IMR-90 (cell line): ENCODE data around the gene TAAR2. TPM values are rescaled to one million over a fixed set of nuclear protein-coding genes. Genes with fewer than 3 reads are reported as not detected.

Source experiments
- ATAC-seq: fragments of 200-7000 bp; cut with Tn5 transposase; 2 replicates; pipeline ENCODE4 v1.9.1; 2020; ENCODE audit warnings: low read depth, mild to moderate bottlenecking, moderate library complexity
- BruUV-seq: library from RNA; stranded (reverse); fragments of 400-500 nt; replicated peaks from 2 replicates; lab custom pipeline; 2021; lab: Mats Ljungman, UMichigan
- CTCF ChIA-PET: fragments of 300-600 bp; formaldehyde crosslinking; extraction: SDS; loops from one replicate; lab custom pipeline; 2021; ENCODE audit warnings: antibody characterized with exemption; lab: Yijun Ruan, JAX
- POLR2A ChIA-PET: fragments of 300-600 bp; sonication (Branson Sonifier 250); formaldehyde crosslinking; loops from one replicate; lab custom pipeline; 2022; ENCODE audit warnings: antibody characterized with exemption; ENCODE audit not compliant: unreplicated experiment; lab: Charles Lee
- DNase-seq: peaks from one replicate; pipeline ENCODE4 v3.0.0; 2013
- H2AFZ ChIP-seq: replicated peaks from 2 replicates; pipeline ENCODE3; 2013; ENCODE audit warnings: low read length, mild to moderate bottlenecking; ENCODE audit not compliant: poor library complexity
- H2AK5ac ChIP-seq: 2 replicates; pipeline ENCODE4 v1.6.1; 2013; ENCODE audit warnings: low read depth, low read length, inconsistent platforms
- H2AK9ac ChIP-seq: replicated peaks from 2 replicates; pipeline ENCODE3; 2013; ENCODE audit warnings: mild to moderate bottlenecking, low read depth, low read length, moderate library complexity; ENCODE audit not compliant: poor library complexity
- H2BK120ac ChIP-seq: 2 replicates; pipeline ENCODE4 v1.6.1; 2013; ENCODE audit warnings: low read depth, low read length, inconsistent platforms
- H2BK15ac ChIP-seq: 3 replicates; pipeline ENCODE4 v1.6.1; 2013; ENCODE audit warnings: low read depth, low read length, inconsistent platforms
- H2BK20ac ChIP-seq: 2 replicates; pipeline ENCODE4 v1.6.1; 2013; ENCODE audit warnings: low read depth, mild to moderate bottlenecking, inconsistent platforms, low read length, moderate library complexity
- H2BK5ac ChIP-seq: 2 replicates; pipeline ENCODE4 v1.6.1; 2013; ENCODE audit warnings: mild to moderate bottlenecking, low read depth, low read length, inconsistent platforms; ENCODE audit not compliant: poor library complexity, severe bottlenecking
- H3K14ac ChIP-seq: replicated peaks from 2 replicates; pipeline ENCODE4 v1.6.1; 2013; ENCODE audit warnings: low read depth, low read length, inconsistent platforms
- H3K18ac ChIP-seq: 2 replicates; pipeline ENCODE4 v1.6.1; 2013; ENCODE audit warnings: low read depth, low read length, control low read depth
- H3K23ac ChIP-seq: 2 replicates; pipeline ENCODE4 v1.6.1; 2013; ENCODE audit warnings: low read depth, low read length, inconsistent platforms
- H3K27ac ChIP-seq: 2 replicates; pipeline ENCODE4 v1.5.1; 2013; ENCODE audit warnings: mild to moderate bottlenecking, control low read depth, low read length; ENCODE audit not compliant: insufficient read depth
- H3K27me3 ChIP-seq: 2 replicates; pipeline ENCODE4 v1.6.1; 2013; ENCODE audit warnings: low read length; ENCODE audit not compliant: control insufficient read depth, insufficient read depth
- H3K36me3 ChIP-seq: 2 replicates; pipeline ENCODE4 v1.6.1; 2013; ENCODE audit warnings: low read length, mixed read lengths; ENCODE audit not compliant: control insufficient read depth, insufficient read depth
- H3K4ac ChIP-seq: 2 replicates; pipeline ENCODE4 v1.6.1; 2013; ENCODE audit warnings: low read depth, low read length, inconsistent platforms
- H3K4me1 ChIP-seq: 2 replicates; pipeline ENCODE4 v1.6.1; 2013; ENCODE audit warnings: low read length, mixed read lengths; ENCODE audit not compliant: control insufficient read depth, insufficient read depth
- H3K4me2 ChIP-seq: 2 replicates; pipeline ENCODE4 v1.6.1; 2013; ENCODE audit warnings: low read depth, mild to moderate bottlenecking, control low read depth, low read length, moderate library complexity
- H3K4me3 ChIP-seq: 2 replicates; pipeline ENCODE4 v1.5.1; 2013; ENCODE audit warnings: low read depth, mild to moderate bottlenecking, control low read depth, low read length, moderate library complexity; ENCODE audit not compliant: insufficient read depth
- H3K56ac ChIP-seq: 2 replicates; pipeline ENCODE4 v1.6.1; 2013; ENCODE audit warnings: low read length, inconsistent platforms; ENCODE audit not compliant: insufficient read depth; ENCODE audit errors: extremely low read depth
- H3K79me1 ChIP-seq, 2 experiments: 2 replicates each; pipeline ENCODE4 v1.6.1; 2013; ENCODE audit warnings: low read length in 2 of 2, inconsistent platforms in 1 of 2, low read depth in 1 of 2
- H3K9ac ChIP-seq: 2 replicates; pipeline ENCODE4 v1.6.1; 2013; ENCODE audit warnings: low read depth, low read length, control low read depth
- H3K9me1 ChIP-seq: 2 replicates; pipeline ENCODE4 v1.6.1; 2013; ENCODE audit warnings: low read length, inconsistent platforms; ENCODE audit not compliant: insufficient read depth
- H3K9me3 ChIP-seq: 2 replicates; pipeline ENCODE4 v1.6.1; 2013; ENCODE audit warnings: low read length; ENCODE audit not compliant: control insufficient read depth, insufficient read depth
- H4K20me1 ChIP-seq: 2 replicates; pipeline ENCODE4 v1.6.1; 2013; ENCODE audit warnings: low read length, inconsistent platforms; ENCODE audit not compliant: insufficient read depth
- H4K5ac ChIP-seq: 2 replicates; pipeline ENCODE4 v1.6.1; 2013; ENCODE audit warnings: mild to moderate bottlenecking, low read depth, low read length, control low read depth
- H4K8ac ChIP-seq, 2 experiments: 2 replicates each; pipeline ENCODE4 v1.6.1; 2013; ENCODE audit warnings: low read depth in 2 of 2, low read length in 2 of 2, control low read depth in 1 of 2, inconsistent platforms in 1 of 2
- H4K91ac ChIP-seq: 2 replicates; pipeline ENCODE4 v1.6.1; 2013; ENCODE audit warnings: low read depth, low read length, inconsistent platforms; ENCODE audit not compliant: insufficient read depth
- BHLHE40 ChIP-seq: fragments of 150-350 bp; IDR thresholded peaks from 2 replicates; pipeline ENCODE4 v1.6.1; 2016; ENCODE audit warnings: mild to moderate bottlenecking, low read depth, low read length
- CHD1 ChIP-seq: IDR thresholded peaks from 2 replicates; pipeline ENCODE4 v1.6.1; 2012; ENCODE audit warnings: low read depth, low read length, improper control_type of control experiment
- FOS ChIP-seq: fragments of 150-350 bp; IDR thresholded peaks from 2 replicates; pipeline ENCODE4 v1.6.1; 2016; ENCODE audit warnings: low read depth, low read length
- MAFK ChIP-seq: IDR thresholded peaks from 2 replicates; pipeline ENCODE4 v1.6.1; 2012; ENCODE audit warnings: low read depth, low read length, improper control_type of control experiment
- MAZ ChIP-seq: IDR thresholded peaks from 2 replicates; pipeline ENCODE4 v1.6.1; 2012; ENCODE audit warnings: low read depth, mild to moderate bottlenecking, low read length, improper control_type of control experiment, moderate library complexity, borderline replicate concordance
- NFE2L2 ChIP-seq: fragments of 150-350 bp; IDR thresholded peaks from 2 replicates; pipeline ENCODE4 v1.6.1; 2016; ENCODE audit warnings: low read depth, mild to moderate bottlenecking, low read length
- POLR2A ChIP-seq: IDR thresholded peaks from 2 replicates; pipeline ENCODE4 v1.6.1; 2012; ENCODE audit warnings: mild to moderate bottlenecking, low read depth, low read length
- RAD21 ChIP-seq: IDR thresholded peaks from 2 replicates; pipeline ENCODE4 v1.6.1; 2012; ENCODE audit warnings: low read length, improper control_type of control experiment
- RCOR1 ChIP-seq: IDR thresholded peaks from 2 replicates; pipeline ENCODE4 v1.6.1; 2012; ENCODE audit warnings: mild to moderate bottlenecking, low read length, improper control_type of control experiment; ENCODE audit not compliant: insufficient replicate concordance
- RFX5 ChIP-seq: IDR thresholded peaks from 2 replicates; pipeline ENCODE4 v1.8.0; 2012; ENCODE audit warnings: low read depth, mild to moderate bottlenecking, low read length, moderate library complexity
- SMC3 ChIP-seq: fragments of 150-350 bp; IDR thresholded peaks from 2 replicates; pipeline ENCODE4 v1.6.1; 2016; ENCODE audit warnings: low read depth, mild to moderate bottlenecking, antibody characterized with exemption, low read length, moderate library complexity
- USF2 ChIP-seq: fragments of 150-350 bp; IDR thresholded peaks from 2 replicates; pipeline ENCODE4 v1.6.1; 2017; ENCODE audit warnings: mild to moderate bottlenecking, antibody characterized with exemption, low read length, low read depth
- WGBS, 2 experiments: methylation state at CpG; one replicate each; pipeline versions ENCODE4 v1.1.5 to v1.1.7; 2013; ENCODE audit warnings: missing lambda C conversion rate in 2 of 2; ENCODE audit not compliant: insufficient read length in 1 of 2; ENCODE audit errors: extremely low coverage in 2 of 2; 5-methylcytosine and 5-hydroxymethylcytosine counted together
- dilution Hi-C: fragments of 300-500 bp; cut with HindIII; formaldehyde crosslinking; loops from one replicate; pipeline ENCODE4 v1.14.3; 2018; ENCODE audit warnings: low sequenced_read_pairs; ENCODE audit not compliant: unreplicated experiment
- in situ Hi-C: fragments of 300-500 bp; cut with MboI; formaldehyde crosslinking; loops from 3 replicates; pipeline ENCODE4 v1.14.3; 2019; ENCODE audit warnings: low sequenced_read_pairs, inconsistent platforms, mixed read lengths
- intact Hi-C: fragments of 100-400 bp; cut with micrococcal nuclease; formaldehyde crosslinking; loops from 2 replicates; pipeline ENCODE4 v1.10.0; 2022
- polyA plus RNA-seq, 3 experiments: library from polyadenylated mRNA; depleted of rRNA; stranded (reverse); fragments of >200 nt; gene quantifications; 2 replicates each; pipeline ENCODE4 v1.2.3, GENCODE V29; 2012; ENCODE audit warnings: low replicate concordance in 1 of 3
- total RNA-seq: library from RNA; depleted of rRNA; stranded (reverse); fragments of >200 nt; gene quantifications from 2 replicates; pipeline ENCODE4 v1.2.3, GENCODE V29; 2012; rRNA removed

TAAR2 gene
- total and polyA plus RNA-seq, 2 of the 4 experiments (the other 2 are of a cell fraction): not detected

DNA sequence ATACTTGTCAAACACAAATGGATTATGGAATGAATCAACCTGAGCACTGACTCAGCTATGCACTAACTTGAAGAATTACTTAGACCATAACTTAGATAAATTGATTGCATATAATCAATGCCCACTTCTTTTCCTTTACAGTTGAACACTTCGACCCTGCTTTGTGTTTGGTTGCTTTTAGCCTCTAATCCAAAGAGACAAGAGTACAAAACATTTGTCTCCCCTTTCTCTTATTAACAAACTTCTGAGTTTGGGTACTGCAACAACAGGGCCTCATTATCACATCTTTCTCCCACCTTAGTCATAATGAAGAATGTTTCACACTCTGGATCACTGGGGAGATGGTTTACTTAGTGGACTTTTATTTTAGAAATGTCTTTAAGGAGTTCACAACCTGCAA, 56.5 kb downstream of the TAAR2 start:
- TF ChIP-seq SMC3: no peak
- no peak for TF ChIP-seq MAFK
- no peak for TF ChIP-seq NFE2L2
- no peak for TF ChIP-seq RFX5
- no peak for TF ChIP-seq MAZ
- no peak for TF ChIP-seq CHD1
- no peak for TF ChIP-seq RAD21
- TF ChIP-seq BHLHE40: no peak
- no peak for TF ChIP-seq RCOR1
- no peak for TF ChIP-seq USF2
- TF ChIP-seq POLR2A: no peak
- no peak for TF ChIP-seq FOS
- H3K79me1 ChIP-seq: no peaks in the 10 kb centered on the region
- intact Hi-C loops (no loop called here), in situ Hi-C loops (no loop called here), dilution Hi-C loops (no loop called here)
- no peak overlapping the region for H3K23ac ChIP-seq
- H3K9ac ChIP-seq: no peak overlapping the region
- H3K27ac ChIP-seq: no peak overlapping the region
- no peak overlapping the region for H4K8ac ChIP-seq
- no peak overlapping the region for H2AFZ ChIP-seq
- no TSS peak for BruUV-seq
- no peak overlapping the region for H3K4ac ChIP-seq
- H3K4me1 ChIP-seq: no peaks in the 10 kb centered on the region
- peaks cover 43% of the 10 kb centered on the region for H3K27me3 ChIP-seq
- H3K4me3 ChIP-seq: no peak overlapping the region
- no peaks in the 10 kb centered on the region for H4K20me1 ChIP-seq
- H4K91ac ChIP-seq: no peak overlapping the region
- no peaks in the 10 kb centered on the region for H3K9me1 ChIP-seq
- H2AK9ac ChIP-seq: no peak overlapping the region
- no peak overlapping the region for H3K18ac ChIP-seq
- no peak overlapping the region for H3K4me2 ChIP-seq
- CTCF ChIA-PET: no interaction called here
- ATAC-seq: no peak
- H4K5ac ChIP-seq: no peak overlapping the region
- no peak overlapping the region for H3K56ac ChIP-seq
- H2BK5ac ChIP-seq: no peak overlapping the region
- H2BK15ac ChIP-seq: no peak overlapping the region
- H2BK20ac ChIP-seq: no peak overlapping the region
- POLR2A ChIA-PET: no interaction called here
- no peak overlapping the region for H3K14ac ChIP-seq
- DNase-seq: no peak
- no peak overlapping the region for H2BK120ac ChIP-seq
- H2AK5ac ChIP-seq: no peak overlapping the region
- no peaks in the 10 kb centered on the region for H3K9me3 ChIP-seq
- H3K36me3 ChIP-seq: no peaks in the 10 kb centered on the region
- WGBS, 2 experiments: no CpG with 5 or more reads among the region's 1 CpG

Other genes starting within 250 kb of the TAAR2 start
- 10.0 and 10.6 TPM in 2 replicates for gene MOXD1, start 222.8 kb downstream of the TAAR2 start, total RNA-seq
- 16.5 and 19.4 TPM in 2 replicates for gene MOXD1, start 222.8 kb downstream of the TAAR2 start, polyA plus RNA-seq (2012; rRNA removed)
- gene STX7, start 111.2 kb downstream of the TAAR2 start, total RNA-seq: 26.1 and 35.1 TPM in 2 replicates
- 13.3 and 16.5 TPM in 2 replicates for gene STX7, start 111.2 kb downstream of the TAAR2 start, polyA plus RNA-seq (2012; rRNA removed)
- not detected in 2 replicates for gene TAAR9, start 86.0 kb downstream of the TAAR2 start, total RNA-seq
- not detected in 2 replicates for gene TAAR9, start 86.0 kb downstream of the TAAR2 start, polyA plus RNA-seq (2012; rRNA removed)
- gene TAAR8, start 71.6 kb downstream of the TAAR2 start, total RNA-seq: not detected in 2 replicates
- not detected in 2 replicates for gene TAAR8, start 71.6 kb downstream of the TAAR2 start, polyA plus RNA-seq (2012; rRNA removed)
- not detected in 2 replicates for gene TAAR6, start 54.0 kb downstream of the TAAR2 start, total RNA-seq
- not detected in 2 replicates for gene TAAR6, start 54.0 kb downstream of the TAAR2 start, polyA plus RNA-seq (2012; rRNA removed)
- not detected in 2 replicates for gene TAAR5, start 34.5 kb downstream of the TAAR2 start, total RNA-seq
- not detected in 2 replicates for gene TAAR5, start 34.5 kb downstream of the TAAR2 start, polyA plus RNA-seq (2012; rRNA removed)
- gene TAAR1, start 34.9 kb upstream of the TAAR2 start, total RNA-seq: not detected in 2 replicates
- not detected in 2 replicates for gene TAAR1, start 34.9 kb upstream of the TAAR2 start, polyA plus RNA-seq (2012; rRNA removed)
- gene VNN1, start 89.8 kb upstream of the TAAR2 start, total RNA-seq: not detected in 2 replicates
- gene VNN1, start 89.8 kb upstream of the TAAR2 start, polyA plus RNA-seq (2012; rRNA removed): 0.04 and 0.07 TPM in 2 replicates
- not detected in 2 replicates for gene VNN2, start 133.6 kb upstream of the TAAR2 start, total RNA-seq
- gene VNN2, start 133.6 kb upstream of the TAAR2 start, polyA plus RNA-seq (2012; rRNA removed): not detected in 2 replicates
- gene SLC18B1, start 174.4 kb upstream of the TAAR2 start, total RNA-seq: 2.5 and 6.4 TPM in 2 replicates
- gene SLC18B1, start 174.4 kb upstream of the TAAR2 start, polyA plus RNA-seq (2012; rRNA removed): 1.7 and 2.4 TPM in 2 replicates
- 1,529 and 2,604 TPM in 2 replicates for gene RPS12, start 190.3 kb upstream of the TAAR2 start, total RNA-seq
- 3,906 and 3,925 TPM in 2 replicates for gene RPS12, start 190.3 kb upstream of the TAAR2 start, polyA plus RNA-seq (2012; rRNA removed)